NT2/D1 (cell line): ENCODE measurements around the gene ABCA7.

Source experiments
- DNase-seq: peaks from one replicate; pipeline ENCODE4 v3.0.0-alpha.2; 2011; ENCODE audit warnings: low read depth, low spot score
- H3K27me3 ChIP-seq: 2 replicates; pipeline ENCODE4 v1.6.0; 2011; ENCODE audit warnings: mild to moderate bottlenecking; ENCODE audit not compliant: insufficient read length, insufficient read depth
- H3K36me3 ChIP-seq: 2 replicates; pipeline ENCODE4 v1.6.1; 2011; ENCODE audit warnings: mild to moderate bottlenecking, low read length, mixed read lengths; ENCODE audit not compliant: insufficient read depth, insufficient read length
- H3K4me1 ChIP-seq: 2 replicates; pipeline ENCODE4 v1.5.1; 2011; ENCODE audit not compliant: insufficient read depth, insufficient read length
- H3K4me3 ChIP-seq: 2 replicates; pipeline ENCODE4 v1.5.1; 2011; ENCODE audit warnings: low read depth; ENCODE audit not compliant: insufficient read length
- H3K9ac ChIP-seq: 2 replicates; pipeline ENCODE4 v1.6.0; 2011; ENCODE audit warnings: low read depth; ENCODE audit not compliant: insufficient read length
- H3K9me3 ChIP-seq: 2 replicates; pipeline ENCODE4 v1.5.1; 2011; ENCODE audit warnings: mild to moderate bottlenecking, low read length; ENCODE audit not compliant: insufficient read depth
- SUZ12 ChIP-seq: IDR thresholded peaks from 2 replicates; pipeline ENCODE4 v1.6.1; 2011; ENCODE audit not compliant: insufficient read length, insufficient read depth; ENCODE audit errors: extremely low read depth
- YY1 ChIP-seq: IDR thresholded peaks from 2 replicates; pipeline ENCODE4 v1.6.1; 2011; ENCODE audit not compliant: insufficient read length, insufficient read depth
- ZNF274 ChIP-seq: IDR thresholded peaks from 2 replicates; pipeline ENCODE4 v1.6.1; 2011; ENCODE audit warnings: mild to moderate bottlenecking, low read depth, low read length

ABCA7 gene

GRCh38 chr19:1065606-1066109, 25.8 kb downstream of the ABCA7 start:
- Histone ChIP-seq H3K4me1 (peaks cover 11% of the 10 kb centered on the region), H3K4me3 (peak overlapping the region; percentile 40), H3K36me3 (no peaks in the 10 kb centered on the region), H3K9me3 (peaks cover 4% of the 10 kb centered on the region; the same call in 1 of the 2 replicates), H3K27me3 (peaks cover 28% of the 10 kb centered on the region), H3K9ac (peak overlapping the region; percentile 86)
- TF ChIP-seq ZNF274 (no peak), YY1 (no peak), SUZ12 (no peak)
- DNase-seq: no peak

GRCh38 chr19:1066251-1066747, 26.4 kb downstream of the ABCA7 start:
- H3K4me1 ChIP-seq: peaks cover 16% of the 10 kb centered on the region
- H3K9me3 ChIP-seq: peaks cover 4% of the 10 kb centered on the region; the same call in 1 of the 2 replicates
- H3K4me3 ChIP-seq: peak overlapping the region; percentile 39
- H3K9ac ChIP-seq: peak overlapping the region; percentile 85
- no peak for DNase-seq
- H3K36me3 ChIP-seq: no peaks in the 10 kb centered on the region
- peaks cover 31% of the 10 kb centered on the region for H3K27me3 ChIP-seq
- TF ChIP-seq YY1 (no peak), ZNF274 (no peak), SUZ12 (no peak)

- peak within 1 kb of the TSS; percentile 40 for H3K4me3 ChIP-seq
- peaks cover 31% of the 10 kb centered on the region for H3K27me3 ChIP-seq
- DNase-seq: no peak
- H3K36me3 ChIP-seq: no peaks in the 10 kb centered on the region
- peaks cover 4% of the 10 kb centered on the region; the same call in 1 of the 2 replicates for H3K9me3 ChIP-seq
- TF ChIP-seq ZNF274: no peak
- TF ChIP-seq YY1: no peak
- TF ChIP-seq SUZ12: no peak
- peak within 1 kb of the TSS; percentile 85 for H3K9ac ChIP-seq
- peaks cover 16% of the 10 kb centered on the region for H3K4me1 ChIP-seq
Measured at GRCh38 chr19:1066748-1067340, 26.9 kb downstream of the ABCA7 start, which contains the start of gene ARHGAP45. Gene ARHGAP45, plus strand, starts transcription at chr19:1067167. Its CDS starts 239 bp downstream, at chr19:1067406.

GRCh38 chr19:1067341-1067957, 27.5 kb downstream of the ABCA7 start:
- Histone ChIP-seq H3K9ac (peak overlapping the region; percentile 32), H3K36me3 (peaks cover 2% of the 10 kb centered on the region), H3K4me1 (peaks cover 16% of the 10 kb centered on the region), H3K4me3 (peak overlapping the region; percentile 26), H3K27me3 (peaks cover 31% of the 10 kb centered on the region), H3K9me3 (peaks cover 4% of the 10 kb centered on the region; the same call in 1 of the 2 replicates)
- no peak for TF ChIP-seq YY1
- TF ChIP-seq ZNF274: no peak
- no peak for TF ChIP-seq SUZ12
- no peak for DNase-seq

- H3K27me3 ChIP-seq: peaks cover 31% of the 10 kb centered on the region
- H3K9me3 ChIP-seq: no peaks in the 10 kb centered on the region
- TF ChIP-seq YY1: no peak
- TF ChIP-seq SUZ12: no peak
- H3K4me3 ChIP-seq: no peak overlapping the region
- DNase-seq: no peak
- H3K9ac ChIP-seq: peak overlapping the region; percentile 32
- peaks cover 9% of the 10 kb centered on the region for H3K36me3 ChIP-seq
- peaks cover 19% of the 10 kb centered on the region for H3K4me1 ChIP-seq
Measured at GRCh38 chr19:1068009-1069001, 28.4 kb downstream of the ABCA7 start.

GRCh38 chr19:1069009-1069779, 29.3 kb downstream of the ABCA7 start:
- no peak for DNase-seq
- H3K4me1 ChIP-seq: peaks cover 19% of the 10 kb centered on the region
- peaks cover 16% of the 10 kb centered on the region for H3K36me3 ChIP-seq
- no peak for TF ChIP-seq ZNF274
- no peak for TF ChIP-seq YY1
- TF ChIP-seq SUZ12: no peak
- peaks cover 31% of the 10 kb centered on the region for H3K27me3 ChIP-seq
- H3K4me3 ChIP-seq: no peak overlapping the region
- H3K9me3 ChIP-seq: no peaks in the 10 kb centered on the region
- no peak overlapping the region for H3K9ac ChIP-seq
